Activated gamma-delta T cell treated with anti-CD3 and anti-CD28 coated beads, Interleukin-2, amount 50 U/mL, for 16 hours (primary cell): ENCODE measurements around the gene RBM38.

Source experiments
- DNase-seq: peaks from one replicate; pipeline ENCODE4 v3.0.0-alpha.2; 2020; ENCODE audit warnings: low read depth

RBM38 gene

DNA sequence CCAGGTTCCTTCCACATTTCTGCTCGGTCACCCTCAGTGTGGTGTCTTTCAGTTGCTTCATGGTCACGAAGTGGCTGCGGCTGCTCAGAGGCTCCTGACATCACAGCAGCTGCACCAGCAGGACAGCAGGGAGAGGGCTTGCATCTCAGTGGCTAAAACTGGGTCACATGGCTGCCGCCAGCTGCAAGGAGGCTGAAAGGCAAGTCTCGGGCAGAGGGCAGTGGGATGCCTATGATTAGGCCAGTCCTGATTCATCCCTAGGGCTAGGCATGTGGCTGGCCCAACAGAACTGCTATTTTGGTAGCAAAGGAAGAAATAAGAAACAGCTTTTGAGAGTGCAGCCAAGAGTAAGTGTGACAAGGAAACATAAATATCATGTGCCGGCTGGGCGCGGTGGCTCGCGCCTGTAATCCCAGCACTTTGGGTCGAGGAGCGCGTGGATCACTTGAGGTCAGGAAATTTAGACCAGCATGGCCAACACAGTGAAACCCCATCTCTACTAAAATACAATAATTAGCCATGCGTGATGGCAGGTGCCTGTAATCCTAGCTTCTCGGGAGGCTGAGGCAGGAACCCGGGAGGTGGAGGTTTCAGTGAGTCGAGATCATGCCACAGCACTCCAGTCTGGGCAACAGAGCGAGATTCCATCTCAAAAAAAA lies 46.6 kb downstream of the RBM38 start:
- no peak for DNase-seq

DNA sequence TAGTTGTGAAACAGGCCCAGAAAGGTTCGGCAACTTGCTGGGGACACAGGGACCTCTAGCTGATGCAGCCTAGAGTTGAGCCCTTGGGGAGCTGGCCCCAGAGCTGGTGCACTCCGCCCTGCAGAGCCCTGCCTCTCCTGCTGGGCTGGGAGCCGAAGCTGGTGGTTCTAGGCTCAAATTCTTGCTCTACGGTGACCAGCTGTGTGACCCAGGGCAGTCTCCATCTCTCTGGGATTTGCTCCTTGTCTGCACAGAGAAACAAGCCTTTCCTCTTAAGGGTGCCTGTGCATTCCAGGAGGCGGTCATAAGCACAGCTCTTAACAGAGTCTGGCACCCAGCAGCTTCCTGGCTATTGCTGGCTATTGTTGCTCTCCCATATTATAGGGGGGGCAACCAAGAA lies 47.4 kb downstream of the RBM38 start:
- DNase-seq, result no peak

DNA sequence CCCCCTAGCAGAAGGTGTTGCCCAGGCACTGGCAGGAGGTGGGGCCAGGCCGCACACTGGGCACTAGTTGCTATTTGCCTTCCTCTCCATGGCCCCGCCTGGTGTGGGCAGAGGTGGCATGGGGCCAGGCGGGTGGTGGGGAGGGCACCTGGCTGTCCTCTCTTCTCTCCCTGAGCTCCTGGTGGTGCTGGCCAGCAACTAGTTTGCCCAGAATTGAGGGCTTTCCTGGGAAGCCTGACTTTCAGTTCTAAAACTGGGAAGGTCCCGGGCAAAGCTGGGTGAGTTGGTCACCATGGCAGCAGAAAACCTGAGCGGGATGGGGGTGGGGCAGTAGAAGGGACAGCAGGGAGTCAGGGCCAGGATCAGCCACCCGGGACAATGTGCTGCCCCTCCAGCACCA lies 48.2 kb downstream of the RBM38 start:
- DNase-seq, result no peak

DNA sequence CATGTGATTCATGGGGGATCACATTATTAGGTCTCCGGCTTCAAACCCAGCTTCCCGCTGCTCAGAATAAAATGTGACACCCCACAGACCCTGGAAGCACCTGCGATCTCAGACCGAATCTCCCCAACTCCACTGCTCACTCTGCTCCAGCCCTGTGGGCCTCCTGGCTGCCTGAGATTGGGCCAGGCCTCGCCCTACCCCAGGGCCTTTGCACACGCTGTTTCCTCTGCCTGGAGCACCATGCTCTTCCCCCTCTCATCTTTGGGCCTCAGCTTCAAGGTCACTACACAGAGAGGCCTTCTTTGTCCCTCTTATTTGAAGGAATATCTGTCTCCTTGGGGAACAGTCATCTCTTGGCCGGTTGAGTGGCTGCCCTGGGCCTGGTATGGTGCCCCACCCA lies 48.8 kb downstream of the RBM38 start:
- no peak for DNase-seq

DNA sequence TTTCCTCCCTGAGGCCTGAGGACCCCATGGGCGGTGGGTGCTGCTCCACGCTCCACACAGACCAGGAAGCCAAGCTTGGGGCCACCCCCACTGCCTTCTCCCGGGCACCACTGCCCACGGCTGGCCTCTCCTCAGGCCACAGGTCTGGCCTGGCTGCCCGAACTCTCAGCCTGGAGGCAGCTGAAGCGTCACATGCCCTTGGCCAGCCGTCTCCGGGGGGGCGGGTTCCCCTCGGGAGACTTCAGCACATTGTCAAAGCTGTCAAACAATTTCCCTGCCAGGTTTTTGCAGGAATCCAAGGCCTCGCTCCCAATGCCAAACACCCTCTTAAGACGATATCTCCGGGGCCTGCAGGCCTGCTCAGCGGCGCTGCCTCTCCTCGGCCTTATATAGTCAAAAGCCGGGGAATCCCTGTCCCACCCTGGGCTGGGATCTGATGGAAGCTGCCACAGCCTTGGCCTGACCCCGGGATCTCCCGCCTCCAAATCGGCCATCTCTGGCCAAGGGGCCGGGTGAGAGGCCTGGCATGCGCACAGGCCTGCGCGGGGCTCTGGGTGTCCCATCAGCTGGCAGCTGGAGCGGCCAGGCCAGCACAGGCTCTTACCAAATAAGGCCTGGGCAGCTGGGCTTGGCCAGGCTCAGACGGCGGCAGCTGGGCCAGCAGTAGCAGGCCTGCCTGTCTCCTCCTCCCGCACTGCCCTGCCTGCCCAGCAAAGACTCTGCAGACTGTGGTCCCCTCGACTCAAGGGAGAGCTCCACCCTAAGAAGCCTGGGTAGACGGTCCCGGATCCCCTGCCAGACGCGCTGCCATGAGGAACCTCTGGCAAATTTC lies 49.7 kb downstream of the RBM38 start:
- DNase-seq, result no peak

DNA sequence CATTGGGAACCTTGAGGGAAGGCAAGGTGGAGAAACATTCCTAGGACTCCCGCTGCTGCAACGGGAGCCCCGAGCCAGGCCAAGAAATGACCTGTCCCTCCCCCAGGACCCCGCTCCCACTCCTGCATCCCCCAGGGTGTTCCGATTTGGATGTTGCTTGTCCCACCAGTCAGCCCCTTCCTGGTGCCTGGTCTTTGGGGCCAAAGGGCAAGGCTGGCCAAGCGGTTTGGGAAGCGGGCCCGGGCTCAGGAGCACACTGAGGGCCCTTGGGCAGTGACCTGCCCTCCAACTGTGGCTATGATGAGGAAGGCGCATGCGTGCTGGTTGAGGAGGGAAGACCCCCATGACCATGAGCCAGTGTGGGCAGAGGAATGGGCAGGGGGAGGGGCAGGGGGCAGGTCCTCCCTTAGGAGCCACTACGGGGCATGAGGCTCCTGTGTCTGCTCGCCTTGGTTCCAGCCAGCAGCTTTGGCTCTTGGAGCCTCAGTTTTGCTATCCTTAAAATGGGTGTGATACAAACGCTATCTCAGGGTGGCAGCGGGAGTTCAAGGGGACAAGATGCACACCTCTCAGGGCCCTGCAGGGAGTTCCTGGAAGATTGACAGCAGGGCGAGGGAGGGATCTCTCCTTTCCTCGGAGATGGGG lies 50.4 kb downstream of the RBM38 start:
- DNase-seq, result no peak

DNA sequence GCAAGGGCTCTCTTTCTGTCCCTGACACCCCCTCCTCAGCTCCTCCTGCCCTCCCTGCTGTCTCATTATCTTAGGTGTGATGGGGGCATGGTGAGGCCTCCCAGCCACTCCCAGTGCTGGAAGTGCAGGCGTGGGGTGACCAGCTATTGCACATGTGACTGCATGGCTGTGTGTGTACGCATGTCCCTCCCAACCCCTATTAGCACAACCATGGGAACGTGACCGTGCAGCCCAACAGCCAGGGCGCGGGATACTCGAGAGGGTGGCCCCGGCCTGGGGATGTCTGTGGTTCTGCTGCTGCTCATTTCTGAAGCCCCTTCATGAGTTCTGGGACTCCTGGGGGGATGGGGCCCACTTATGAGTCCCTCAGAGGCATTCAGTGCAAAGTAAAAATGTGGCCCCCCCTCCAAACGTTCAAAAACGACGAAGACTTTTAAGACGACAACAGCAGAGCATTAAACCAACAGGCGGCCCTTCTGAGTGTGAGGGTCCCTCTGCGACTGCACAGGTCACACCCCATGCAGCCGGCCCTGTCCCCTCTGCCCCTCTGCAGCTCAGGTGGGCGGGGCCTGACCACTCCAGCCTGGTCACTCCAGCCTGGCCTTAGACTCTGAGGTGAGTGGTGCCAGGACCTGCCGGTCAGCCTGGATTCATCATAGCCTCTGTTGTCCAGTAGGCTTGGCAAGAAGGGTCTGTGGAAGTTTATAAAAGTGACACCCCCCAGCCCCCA lies 51.1 kb downstream of the RBM38 start:
- no peak for DNase-seq

DNA sequence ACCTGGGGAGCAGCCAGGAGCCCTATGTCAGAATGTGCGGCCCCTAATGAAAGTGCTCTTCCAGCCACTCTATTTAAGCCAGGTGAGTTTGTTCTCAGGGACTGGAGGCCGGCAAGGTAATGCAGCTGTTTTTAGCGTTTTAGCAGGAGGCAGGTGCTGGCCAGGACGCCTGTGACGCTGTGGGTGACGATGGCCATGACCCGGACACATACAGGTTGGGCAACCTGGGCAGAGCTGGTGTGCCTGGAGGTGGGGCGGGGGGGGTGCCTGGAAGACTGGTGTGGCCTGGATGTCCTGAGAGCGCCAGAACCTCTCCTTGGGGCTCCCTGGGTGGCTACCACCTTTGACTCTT lies 51.7 kb downstream of the RBM38 start:
- no peak for DNase-seq

DNA sequence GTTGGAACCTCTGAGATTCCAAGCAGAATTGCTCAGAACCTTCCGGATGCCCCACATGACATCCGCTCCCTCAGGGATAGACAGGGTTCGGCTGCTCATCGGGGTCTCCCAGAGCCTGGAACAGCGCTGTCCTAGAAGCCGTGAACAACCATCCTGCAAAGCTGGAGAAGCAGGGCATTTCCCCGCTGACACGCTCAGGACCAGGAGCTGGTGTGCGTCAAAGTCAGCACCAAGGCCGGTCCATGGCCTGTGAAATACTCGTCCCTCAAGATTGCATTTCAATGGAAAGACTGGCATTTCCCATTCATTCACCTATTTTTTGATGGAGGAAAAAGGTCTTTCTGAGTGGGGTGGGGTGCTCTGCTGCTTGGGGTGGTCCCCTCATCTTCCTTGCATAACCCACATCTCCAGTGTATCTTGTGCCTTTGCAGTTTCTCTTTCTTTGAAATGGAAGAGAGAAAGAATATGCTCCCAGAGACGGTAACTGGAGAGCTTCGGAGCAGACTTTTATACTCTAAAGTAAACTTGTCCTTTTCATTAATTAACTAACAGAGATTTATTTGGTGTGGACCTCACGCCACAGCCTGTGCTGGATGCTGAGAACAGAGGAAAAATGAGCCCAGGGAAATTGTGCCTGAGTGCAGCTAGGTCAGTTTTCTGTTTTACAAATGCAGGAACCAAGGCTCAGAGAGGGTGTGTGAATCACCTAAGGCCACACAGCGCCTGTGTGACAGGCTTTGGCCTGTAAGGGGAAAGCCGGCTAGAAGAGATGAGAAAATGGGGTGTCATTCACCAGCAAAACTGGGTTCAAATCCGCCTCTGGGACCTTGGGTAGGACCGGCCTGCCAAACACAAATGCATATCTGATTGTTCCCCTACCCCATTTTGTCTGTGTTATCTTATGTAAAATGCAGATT lies 52.4 kb downstream of the RBM38 start:
- no peak for DNase-seq

DNA sequence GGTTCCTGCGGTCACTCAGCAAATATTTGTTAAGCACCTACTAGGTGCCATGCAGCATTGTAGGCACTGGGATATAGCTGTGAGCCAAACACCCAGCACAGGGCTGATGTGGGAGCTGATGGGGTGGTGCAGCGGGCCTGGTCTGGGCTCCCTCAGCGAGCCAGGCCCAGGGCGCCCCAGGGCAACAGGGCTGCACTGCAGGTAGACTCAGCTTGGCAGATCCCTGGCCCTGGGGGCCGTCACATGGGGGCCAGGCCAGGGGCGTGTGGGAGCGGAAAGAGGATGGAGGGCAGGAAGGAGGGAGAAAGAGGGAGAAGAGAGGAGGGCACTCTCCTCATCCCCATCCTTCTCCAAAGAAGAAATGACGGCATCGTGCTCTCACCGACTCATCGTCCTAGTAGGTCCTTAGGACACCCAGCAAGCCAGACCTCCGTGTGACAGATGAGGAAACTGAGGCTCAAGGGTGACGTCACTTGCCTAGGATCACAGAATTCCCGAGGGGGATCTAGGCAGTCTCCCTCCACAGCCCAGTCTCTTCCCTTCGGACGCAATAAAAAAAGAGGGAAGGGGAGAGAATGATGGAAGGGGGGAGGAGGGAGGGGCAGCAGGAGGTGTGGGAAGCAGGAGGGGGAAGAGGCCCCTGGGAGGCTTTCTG lies 53.3 kb downstream of the RBM38 start:
- DNase-seq, result no peak

DNA sequence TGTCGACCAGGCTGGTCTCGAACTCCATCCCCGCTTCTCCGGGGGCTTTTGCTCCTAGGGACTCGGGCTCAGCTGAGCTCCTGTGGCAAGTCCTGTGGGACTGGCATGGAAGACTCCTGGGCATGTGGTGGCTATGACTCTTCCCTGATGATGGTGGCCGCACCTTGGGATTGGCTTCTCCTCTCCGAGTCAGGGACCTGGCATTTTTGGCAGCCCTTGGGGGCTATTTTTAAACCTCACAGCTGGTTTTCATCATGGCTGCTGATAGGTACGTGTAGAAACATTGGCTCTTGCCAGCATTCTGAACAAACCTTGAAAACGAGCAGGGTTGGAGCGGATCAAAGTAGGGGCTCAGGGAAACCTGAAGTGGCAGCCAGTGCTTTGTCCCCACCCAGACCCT lies 54.1 kb downstream of the RBM38 start:
- DNase-seq, result no peak

DNA sequence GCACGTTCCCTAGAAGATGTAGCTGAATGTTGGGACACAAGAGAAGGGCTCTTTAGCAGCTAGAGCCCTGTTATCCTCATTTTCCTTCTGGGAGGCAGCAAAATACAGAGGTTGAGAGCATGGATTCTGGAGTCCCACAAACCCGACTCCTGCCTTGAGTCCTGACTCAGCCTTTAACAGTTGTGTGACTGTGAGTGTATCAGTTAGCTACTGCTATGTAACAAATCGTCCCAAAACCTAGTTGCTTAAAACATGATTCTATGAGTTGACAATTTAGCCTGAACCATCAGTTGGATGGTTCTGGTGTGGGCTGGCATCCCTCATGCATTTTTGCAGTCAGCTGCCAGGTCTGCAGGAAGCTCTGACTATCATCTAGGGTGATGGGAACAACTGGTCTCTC lies 54.6 kb downstream of the RBM38 start:
- DNase-seq, result no peak

DNA sequence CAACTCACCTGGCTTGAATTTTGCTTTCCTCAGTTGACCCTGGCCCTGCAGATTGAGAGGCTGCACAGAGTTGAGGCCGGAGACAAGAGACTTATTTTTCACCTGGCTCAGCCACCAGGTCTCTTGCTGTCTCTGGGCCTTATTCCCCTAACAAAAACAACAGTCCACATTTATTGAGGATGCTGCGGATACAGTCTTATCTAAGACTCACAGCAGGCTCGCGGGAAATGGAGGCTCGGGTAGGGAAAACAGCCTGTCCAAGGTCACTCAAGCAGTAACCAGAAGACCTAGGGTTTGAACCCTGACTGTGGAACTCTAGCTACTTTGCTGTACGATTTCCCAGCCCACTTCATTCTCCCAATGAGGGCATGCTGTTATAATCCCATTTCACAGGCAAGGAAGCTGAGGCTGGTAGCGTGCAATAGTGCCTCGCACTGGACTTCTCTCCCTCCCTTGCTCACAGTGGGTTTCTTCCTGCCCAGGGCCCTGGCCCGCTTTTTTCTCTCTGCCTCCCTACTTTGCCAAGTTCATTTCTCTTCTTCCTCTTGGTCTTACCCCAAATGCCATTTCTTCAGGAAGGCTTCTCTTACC lies 57.7 kb downstream of the RBM38 start:
- DNase-seq, result no peak

DNA sequence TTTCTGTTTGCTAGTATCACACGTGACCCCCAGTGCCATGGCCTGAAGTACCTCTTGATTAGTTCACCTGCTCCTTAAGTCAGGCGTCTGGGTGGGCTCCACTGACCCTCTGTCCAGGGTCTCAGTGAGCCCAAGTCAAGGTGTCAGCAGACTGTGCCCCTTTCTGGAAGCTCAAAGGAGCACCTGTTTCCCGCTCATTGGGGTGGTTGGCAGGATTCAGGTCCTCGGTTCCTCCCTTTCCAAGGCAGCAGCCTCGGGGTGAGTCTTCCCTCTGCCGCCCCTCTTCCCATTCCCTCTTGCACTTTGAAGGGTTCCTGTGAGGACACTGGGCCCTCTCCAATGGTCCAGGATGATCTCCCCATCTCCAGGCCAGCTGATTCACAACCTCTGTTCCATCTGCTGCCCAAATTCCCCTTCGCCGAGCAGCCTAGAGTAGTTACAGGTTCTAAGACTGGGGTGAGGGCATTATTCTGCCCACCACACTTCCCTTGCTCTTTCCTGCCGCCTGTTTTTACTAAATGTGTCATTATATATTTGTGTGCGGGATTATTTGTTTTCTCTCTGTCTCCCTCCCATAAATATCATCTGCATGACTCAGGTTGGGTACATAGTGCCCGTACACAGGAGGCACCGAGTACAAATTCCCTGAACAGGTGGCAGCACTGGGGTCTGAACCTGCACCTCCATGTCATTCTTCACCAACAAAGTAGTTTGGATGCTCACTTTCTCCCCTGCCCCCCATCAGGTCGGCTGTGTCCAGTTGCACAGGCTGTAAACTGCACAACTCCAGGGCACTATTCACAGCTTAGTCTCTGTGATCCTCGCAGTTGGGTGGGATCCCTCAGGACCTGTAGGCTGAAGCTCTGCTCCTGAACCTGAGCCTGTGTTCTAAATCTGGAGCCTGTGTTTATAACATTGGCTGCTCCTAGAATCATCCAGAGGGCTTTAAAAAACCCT lies 58.5 kb downstream of the RBM38 start:
- DNase-seq, result no peak

DNA sequence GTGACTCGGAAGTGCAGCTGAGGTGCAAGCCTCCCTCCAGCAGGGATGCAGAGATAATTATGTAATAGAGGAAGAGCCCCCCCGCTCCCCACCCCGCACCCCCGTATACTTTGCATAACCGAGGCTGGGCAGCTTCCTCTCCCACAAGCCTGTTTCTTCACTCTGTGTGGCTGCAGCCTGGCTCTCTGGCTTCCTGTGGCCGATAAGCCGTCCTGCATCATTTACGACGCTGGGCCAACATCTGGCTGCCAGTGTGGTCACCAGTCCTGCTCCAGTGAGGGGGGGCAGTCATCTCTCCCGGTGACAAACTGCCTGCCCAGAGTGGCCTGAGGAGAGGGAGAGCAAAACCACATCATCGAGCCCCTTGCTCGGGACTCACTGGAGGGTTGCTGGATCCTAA lies 59.2 kb downstream of the RBM38 start:
- no peak for DNase-seq

DNA sequence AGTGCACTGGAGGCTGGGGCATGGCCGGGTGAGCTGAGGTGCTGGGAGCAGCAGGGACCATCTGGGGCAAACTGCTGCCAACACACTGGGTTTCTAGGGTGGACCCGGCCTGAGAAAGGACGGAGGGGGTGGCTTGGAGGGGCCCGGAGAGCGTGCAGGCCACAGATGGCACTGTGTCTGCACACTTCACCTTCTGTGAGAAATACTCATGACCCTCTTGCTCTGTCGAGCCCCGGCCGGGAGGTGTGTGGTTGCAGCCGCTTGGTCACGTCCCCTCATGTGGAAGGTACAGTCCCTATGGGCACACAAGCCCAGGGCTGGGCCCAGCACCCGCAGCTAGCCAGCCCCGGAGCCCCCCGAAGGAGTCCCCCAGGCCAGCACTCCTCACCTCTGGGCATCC lies 59.7 kb downstream of the RBM38 start:
- no peak for DNase-seq

DNA sequence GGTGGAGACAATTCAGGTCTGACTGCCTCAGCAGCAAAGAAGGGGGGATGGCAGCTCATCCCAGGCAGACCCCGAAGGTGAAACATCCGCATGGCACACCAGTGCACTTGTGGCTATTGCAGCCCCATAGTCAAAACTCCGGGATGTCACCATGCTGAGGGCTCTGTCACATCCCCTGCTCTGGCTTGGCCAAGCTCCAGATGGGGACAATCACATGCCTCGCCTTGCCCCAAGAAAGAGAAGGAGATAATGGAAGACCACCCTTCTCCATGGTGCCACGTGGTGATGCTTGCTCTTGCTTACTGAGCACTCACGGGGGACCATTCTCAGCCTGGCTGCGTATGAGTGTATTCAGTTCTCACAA lies 60.2 kb downstream of the RBM38 start:
- DNase-seq, result no peak

DNA sequence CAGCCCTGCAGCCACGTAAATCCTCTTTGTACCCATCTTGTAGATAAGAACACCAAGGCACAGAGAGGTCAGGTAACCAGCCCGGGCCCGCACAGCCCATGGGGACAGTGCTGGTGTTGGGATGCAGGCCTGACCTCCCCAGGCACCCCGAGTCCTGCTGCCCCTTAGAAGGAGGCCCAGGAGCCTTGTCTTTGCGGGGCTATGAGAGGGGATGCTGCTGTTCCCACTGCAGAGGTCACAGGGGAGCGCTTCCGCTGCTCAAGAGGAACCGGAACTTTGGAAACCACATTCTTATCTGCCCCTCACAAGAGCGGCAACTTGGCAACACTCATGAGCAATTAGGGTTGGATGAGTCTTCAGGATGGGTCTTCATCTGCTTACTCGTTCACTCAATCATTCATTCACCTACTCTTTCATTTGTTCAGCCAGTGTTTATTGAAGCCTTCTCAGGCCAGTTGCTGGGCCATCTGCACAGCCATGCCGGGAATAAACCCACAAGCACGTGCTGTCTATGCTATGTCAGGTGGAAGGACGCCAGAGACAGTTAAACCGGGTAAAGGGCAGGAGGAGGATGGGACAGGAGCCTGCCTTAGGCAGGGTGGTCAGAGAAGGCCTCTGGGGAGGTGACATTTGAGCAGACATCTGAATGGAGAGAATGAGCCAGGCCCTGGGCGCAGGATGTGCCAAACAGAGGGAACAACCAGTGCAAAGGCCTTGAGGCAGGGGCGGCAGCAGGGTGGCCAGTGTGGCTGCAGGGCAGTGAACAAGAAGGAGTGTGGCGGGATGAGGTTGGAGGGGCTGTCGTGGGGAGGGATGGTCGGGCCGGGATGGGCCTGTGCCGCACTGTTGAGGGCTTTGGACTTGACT lies 60.8 kb downstream of the RBM38 start:
- DNase-seq, result no peak

DNA sequence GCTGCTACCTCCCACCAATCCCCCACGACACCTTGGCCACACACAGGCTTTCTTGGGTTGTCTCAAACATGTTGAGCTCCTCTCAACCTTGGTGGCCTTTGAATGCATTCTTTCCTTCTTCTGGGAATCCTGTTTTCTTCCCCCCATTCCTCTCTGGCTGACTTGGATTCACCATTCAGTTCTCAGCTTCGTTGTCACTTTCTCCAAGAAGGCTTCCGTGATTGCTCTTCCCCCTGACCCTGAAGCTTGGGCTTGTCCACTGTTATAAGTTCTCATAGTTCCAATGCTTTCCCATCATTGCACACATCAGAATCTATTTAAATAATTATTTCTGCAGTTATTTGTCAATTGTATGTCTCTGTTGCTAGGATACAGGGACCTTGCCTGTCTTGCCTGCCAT lies 64.2 kb downstream of the RBM38 start:
- DNase-seq, result no peak
